ENCODE results near the gene ABHD17A.

- TF ChIP-seq POLR2A (IDR thresholded peaks at IDR 0.05; ENCODE audit: low read length), result no peak
- TF ChIP-seq GATA1 (IDR thresholded peaks at IDR 0.05; ENCODE audit: low read depth, low read length), result no peak
Measured at GRCh38 chr19:1849886-1850398, 35.4 kb downstream of the ABHD17A start.
